Caki2 (cell line): ENCODE data around the gene PARD3. TPM values are rescaled to one million over a fixed set of nuclear protein-coding genes. Genes with fewer than 3 reads are reported as not detected.

ENCODE experiments used
- DNase-seq: peaks from one replicate; pipeline ENCODE4 v3.0.0-alpha.2; 2015; ENCODE audit warnings: low read depth
- in situ Hi-C: cut with HindIII; loops from 2 replicates; pipeline ENCODE4 v1.10.0; 2016; ENCODE audit warnings: low sequenced_read_pairs, low pct_unique_long_range_greater_than_20kb, mixed read lengths
- total RNA-seq: library from RNA; depleted of rRNA; stranded (reverse); fragments of >200 nt; shearing (Covaris generic); gene quantifications from 2 replicates; pipeline ENCODE4 v1.2.3, GENCODE V29; 2014; ENCODE audit warnings: low replicate concordance

Gene PARD3
- total RNA-seq, 1 experiment from 2014 or later = 237 TPM

GRCh38 chr10:34175121-34175520 lies 640.0 kb downstream of the PARD3 start:
- DNase-seq = no peak
- in situ Hi-C loops = no loop called here

DNA sequence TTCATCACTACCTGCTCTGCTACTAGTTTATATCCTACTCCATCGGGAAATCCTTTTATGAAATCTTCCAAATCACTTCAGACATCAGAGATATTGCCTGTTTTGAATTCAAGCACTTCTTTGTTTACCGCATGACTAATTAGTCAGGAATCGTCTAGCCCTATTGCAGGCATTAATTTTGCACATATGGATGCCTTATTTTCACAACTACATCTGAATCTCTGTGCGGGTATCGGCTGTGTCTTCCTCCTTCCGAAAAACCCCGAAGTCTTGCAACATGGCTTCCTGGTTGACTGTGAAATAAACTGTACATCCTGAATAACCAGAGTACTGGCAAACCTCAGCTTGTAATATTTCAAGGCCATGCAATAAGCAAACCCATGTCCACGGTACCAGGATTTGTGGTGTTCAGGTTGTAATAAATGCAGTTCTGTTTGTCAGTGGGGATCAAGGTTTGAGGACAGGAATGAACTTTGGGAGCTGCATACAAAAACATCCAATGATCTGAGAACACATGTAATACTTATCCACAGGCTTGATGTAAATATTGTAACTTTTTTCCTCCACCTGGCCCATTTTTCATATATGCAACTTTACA lies 642.1 kb downstream of the PARD3 start:
- in situ Hi-C loops = no loop called here
- no peak for DNase-seq

DNA sequence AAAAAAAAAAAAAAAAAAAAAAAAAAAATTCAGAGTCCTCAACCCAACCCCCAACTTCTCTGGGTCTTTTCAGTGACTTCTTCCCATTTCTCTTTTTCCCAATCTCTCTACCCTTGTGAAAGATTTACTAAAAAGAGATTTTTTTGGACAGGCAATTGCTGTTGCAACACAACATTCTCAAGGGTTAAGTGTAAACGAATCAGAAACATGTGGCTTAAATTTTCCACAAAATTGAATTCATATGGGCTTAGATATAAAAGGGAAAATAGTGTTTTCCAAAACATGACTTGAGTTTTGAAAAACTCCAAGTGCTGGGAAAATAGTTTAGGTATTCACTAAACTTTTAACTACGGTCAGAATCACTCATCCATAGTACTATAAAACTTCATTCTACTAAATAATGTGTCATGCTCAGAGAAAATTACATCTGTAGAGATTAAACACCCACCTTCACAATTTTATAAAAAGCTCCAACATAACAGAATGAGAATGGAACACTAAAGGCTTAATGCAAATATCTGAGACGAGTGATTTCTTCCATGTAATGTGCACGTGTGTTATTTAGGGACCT lies 643.1 kb downstream of the PARD3 start:
- DNase-seq = no peak
- in situ Hi-C loops = no loop called here

- in situ Hi-C loops = no loop called here
- DNase-seq = no peak
Observed at GRCh38 chr10:34169677-34170076, 645.4 kb downstream of the PARD3 start.

DNA sequence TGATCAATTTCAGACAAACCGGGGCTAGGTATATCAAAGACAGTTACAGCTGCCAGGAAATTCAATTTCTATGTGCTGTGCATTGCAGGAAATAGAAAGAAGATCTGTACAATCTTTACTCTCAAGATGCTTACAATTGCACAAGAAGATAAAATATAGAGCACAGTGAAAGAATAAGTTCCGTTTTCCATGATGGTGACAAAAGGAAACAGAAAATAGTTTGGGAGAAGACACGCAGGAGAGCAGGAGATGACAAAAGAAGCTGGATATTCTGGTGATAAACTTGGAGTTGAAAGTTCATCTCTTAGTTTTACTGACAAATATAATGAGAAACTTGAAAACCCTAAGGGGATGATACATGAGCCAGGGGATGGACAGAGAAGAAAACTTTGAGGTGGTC lies 646.0 kb downstream of the PARD3 start:
- in situ Hi-C loops = no loop called here
- DNase-seq = no peak

DNA sequence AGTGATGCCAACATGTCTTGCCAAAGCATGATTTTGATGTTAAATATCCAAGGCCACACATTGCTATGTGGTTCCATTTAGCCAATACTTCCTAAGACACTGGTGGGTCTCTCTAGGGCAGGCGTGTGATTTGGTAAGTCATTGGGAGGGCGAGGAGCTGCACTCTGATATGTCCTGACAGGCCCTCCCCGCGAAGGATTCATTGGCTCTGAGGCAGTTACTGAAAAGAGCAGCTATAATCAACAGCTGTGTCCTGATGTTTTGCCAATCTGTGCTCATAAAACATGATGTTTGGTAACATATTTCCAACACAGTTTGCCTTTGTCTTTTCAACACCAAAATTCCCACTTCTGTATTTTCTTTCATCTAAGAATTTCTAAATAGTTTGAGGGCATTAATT lies 646.7 kb downstream of the PARD3 start:
- DNase-seq = no peak
- in situ Hi-C loops = no loop called here

GRCh38 chr10:34166823-34167222 lies 648.3 kb downstream of the PARD3 start:
- in situ Hi-C loops = no loop called here
- no peak for DNase-seq

GRCh38 chr10:34166354-34166753 lies 648.7 kb downstream of the PARD3 start:
- DNase-seq = no peak

DNA sequence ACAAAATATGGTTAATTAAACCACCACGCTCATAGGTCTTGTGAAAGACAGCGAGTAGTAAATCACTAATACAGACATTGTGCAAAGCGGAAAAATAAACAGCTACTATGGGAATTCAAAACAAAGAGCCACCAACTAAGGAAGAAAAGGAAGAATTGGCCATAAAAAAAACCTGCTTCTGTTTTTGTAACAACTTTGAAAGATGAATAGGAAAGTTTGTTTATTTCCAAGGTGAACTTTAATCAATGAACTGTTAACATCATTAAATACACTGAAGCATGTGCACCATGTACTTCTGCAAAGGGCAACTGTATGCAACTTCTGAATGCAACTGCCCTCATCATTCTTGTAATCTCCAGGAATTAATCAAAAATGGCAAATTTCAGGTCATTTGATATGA lies 651.1 kb downstream of the PARD3 start:
- in situ Hi-C loops = no loop called here
- no peak for DNase-seq

More at GRCh38 chr10:34166354-34166753, 648.7 kb downstream of the PARD3 start:
- in situ Hi-C loops = no loop called here

GRCh38 chr10:34163075-34163905 lies 651.8 kb downstream of the PARD3 start:
- in situ Hi-C loops = no loop called here
- DNase-seq = no peak

GRCh38 chr10:34161777-34162370 lies 653.2 kb downstream of the PARD3 start:
- in situ Hi-C loops = no loop called here
- no peak for DNase-seq

DNA sequence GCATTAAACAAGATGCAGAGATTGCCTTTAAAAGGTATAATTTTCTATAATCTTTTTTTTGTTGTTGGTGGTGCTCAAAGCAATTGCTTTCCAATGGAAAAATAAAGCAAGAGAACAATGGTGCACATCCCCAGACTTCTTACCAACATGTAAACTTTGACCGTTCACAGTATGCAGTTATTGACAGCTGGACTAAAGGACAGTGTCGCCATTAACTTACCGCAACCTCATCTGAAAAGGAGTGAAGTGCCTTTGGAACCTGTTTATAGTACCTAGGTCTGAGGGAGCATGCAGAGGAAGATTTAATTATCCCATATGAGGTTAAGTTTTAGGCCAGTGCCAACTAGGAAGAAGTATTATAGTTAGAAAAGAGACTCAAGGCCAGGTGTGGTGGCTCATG lies 654.5 kb downstream of the PARD3 start:
- no peak for DNase-seq
- in situ Hi-C loops = no loop called here

DNA sequence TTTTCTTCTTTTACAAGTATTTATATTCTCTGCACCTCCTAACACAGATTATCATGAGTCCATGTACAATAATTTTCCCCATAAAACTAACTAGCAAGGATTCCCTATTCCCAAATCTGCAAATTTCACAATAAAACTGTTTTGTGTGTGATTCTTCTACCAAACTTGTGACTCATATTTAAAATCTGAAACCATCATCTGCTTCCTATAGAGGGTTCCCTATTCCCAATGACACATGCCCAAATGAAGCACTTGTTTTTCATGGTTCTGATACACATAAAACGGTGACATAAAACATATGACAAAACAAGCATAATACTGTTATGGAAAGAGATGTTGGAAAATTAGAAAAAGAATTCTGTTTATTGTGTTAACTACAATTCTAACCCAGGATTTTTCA lies 657.6 kb downstream of the PARD3 start:
- in situ Hi-C loops = no loop called here
- no peak for DNase-seq

DNA sequence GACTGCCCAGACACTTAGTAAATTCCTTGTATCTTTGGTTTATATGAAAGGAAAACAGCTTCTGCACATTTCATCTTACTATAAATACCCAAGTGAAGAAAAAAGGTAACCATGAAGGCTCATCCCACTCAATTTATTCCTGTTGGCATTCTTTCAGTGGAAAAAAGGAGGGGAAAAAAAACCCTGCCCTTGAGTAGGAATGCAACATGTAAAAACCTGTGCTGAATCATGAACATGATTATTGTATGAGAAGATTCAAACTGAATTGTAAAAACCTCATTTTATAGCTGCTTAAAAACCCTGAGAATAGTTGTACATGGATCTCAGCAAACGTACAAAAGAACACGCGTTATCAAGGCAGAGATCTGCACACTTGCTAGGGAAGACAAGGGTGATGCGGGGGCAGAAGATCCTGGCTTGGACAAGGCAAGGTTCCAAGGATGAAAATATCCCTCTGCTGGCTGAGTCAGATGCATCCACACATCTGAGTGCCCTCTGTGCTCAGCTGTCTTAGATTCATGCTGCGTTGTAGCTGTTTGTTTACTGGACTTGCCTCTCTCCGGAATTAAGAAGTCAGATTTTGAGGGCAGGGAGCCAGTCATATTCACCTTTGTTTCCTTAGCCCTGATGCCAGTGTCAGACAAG lies 658.2 kb downstream of the PARD3 start:
- in situ Hi-C loops = no loop called here
- DNase-seq = no peak

GRCh38 chr10:34155812-34156211 lies 659.3 kb downstream of the PARD3 start:
- no peak for DNase-seq
- in situ Hi-C loops = no loop called here

DNA sequence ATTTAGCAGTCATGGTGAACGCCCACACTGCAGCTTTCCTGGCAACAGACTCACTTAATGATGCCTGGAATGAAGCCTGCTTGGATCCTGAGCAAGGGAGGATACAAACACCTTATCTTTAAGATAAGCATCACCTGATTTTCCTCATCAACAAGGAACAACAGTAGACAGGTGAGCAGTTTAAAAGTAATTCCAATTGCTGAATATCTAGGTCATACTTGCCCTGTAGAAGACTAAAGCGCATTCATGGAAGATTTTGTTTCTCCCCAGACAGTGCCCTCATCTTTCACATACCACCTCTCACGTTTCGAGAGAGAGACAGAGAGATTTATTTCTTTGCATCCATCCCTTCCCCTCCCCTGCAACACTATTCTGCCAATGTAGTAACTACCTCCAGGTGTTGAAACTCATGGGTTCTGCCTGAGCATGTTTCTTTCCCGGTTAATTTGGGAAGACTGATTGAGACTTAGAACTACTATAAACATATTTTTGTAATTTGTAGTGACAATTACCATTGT lies 660.7 kb downstream of the PARD3 start:
- no peak for DNase-seq
- in situ Hi-C loops = no loop called here

GRCh38 chr10:34153663-34154382 lies 661.3 kb downstream of the PARD3 start:
- in situ Hi-C loops = no loop called here
- DNase-seq = no peak

DNA sequence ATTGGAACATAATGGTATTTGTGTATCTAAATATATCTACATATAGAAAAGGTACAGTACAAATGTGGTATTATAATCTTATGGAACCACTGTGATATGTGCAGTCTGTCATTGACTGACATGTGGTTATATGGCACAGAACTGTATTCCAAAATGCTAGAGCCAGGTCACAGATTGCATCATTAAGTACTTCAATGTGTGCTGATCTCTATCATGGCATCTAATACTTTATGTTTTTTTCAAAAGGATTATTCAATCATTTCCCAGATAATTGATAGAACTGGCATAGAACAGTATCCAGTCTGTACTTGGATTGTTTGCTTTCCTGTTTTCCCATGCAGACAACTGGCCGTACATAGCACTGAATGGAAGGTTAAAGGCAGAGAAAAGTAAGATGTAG lies 662.7 kb downstream of the PARD3 start:
- DNase-seq = no peak
- in situ Hi-C loops = no loop called here
